SK-N-SH (cell line): ENCODE data around the gene GADL1. TPM values are rescaled to one million over a fixed set of nuclear protein-coding genes. Genes with fewer than 3 reads are reported as not detected.

Source experiments
- CTCF ChIA-PET: fragments of 300-600, 350-600 bp; formaldehyde crosslinking; extraction: SDS; loops from one replicate; lab custom pipeline; 2021; lab: Yijun Ruan, JAX
- POLR2A ChIA-PET: fragments of 350-600 bp; sonication (Branson Sonifier 250); formaldehyde crosslinking; extraction: SDS; loops from one replicate; lab custom pipeline; 2020; ENCODE audit warnings: antibody characterized with exemption, inconsistent platforms; lab: Yijun Ruan, JAX
- DNase-seq: peaks from one replicate; pipeline ENCODE4 v3.0.0; 2012
- H2AFZ ChIP-seq: fragments of 200-600 bp; sonication (generic); 2 replicates; pipeline ENCODE4 v1.8.1; 2016; ENCODE audit warnings: antibody characterized with exemption, mild to moderate bottlenecking, low read depth
- H3F3A ChIP-seq: fragments of 200-600 bp; sonication (generic); replicated peaks from 2 replicates; pipeline ENCODE3; 2016; ENCODE audit warnings: antibody characterized with exemption, mild to moderate bottlenecking; ENCODE audit not compliant: insufficient read depth
- H3K27ac ChIP-seq, 2 experiments: fragments of 200-500 bp in 1 of 2; fragments of 200-600 bp in 1 of 2; sonication (Bioruptor generic) in 1 of 2; sonication (generic), shearing (Covaris generic) in 1 of 2; 2 replicates each; pipeline versions ENCODE4 v1.5.1 to v1.6.1; 2014 to 2016; ENCODE audit warnings: low read depth in 2 of 2, inconsistent platforms in 1 of 2, low read length in 1 of 2, mild to moderate bottlenecking in 1 of 2, mixed read lengths in 1 of 2
- H3K27me3 ChIP-seq: fragments of 200-600 bp; sonication (generic), shearing (Covaris generic); 2 replicates; pipeline ENCODE4 v1.6.1; 2016; ENCODE audit warnings: mixed run types; ENCODE audit not compliant: insufficient read depth
- H3K36me3 ChIP-seq, 2 experiments: fragments of 200-500 bp in 1 of 2; fragments of 200-600 bp in 1 of 2; sonication (Bioruptor generic) in 1 of 2; sonication (generic) in 1 of 2; replicated peaks in 1 of 2; 2 replicates each; pipeline versions ENCODE3 to v1.5.1; 2014 to 2016; ENCODE audit warnings: low read length in 1 of 2, mild to moderate bottlenecking in 1 of 2; ENCODE audit not compliant: insufficient read depth in 2 of 2, control insufficient read depth in 1 of 2
- H3K4me1 ChIP-seq, 2 experiments: fragments of 200-500 bp in 1 of 2; fragments of 200-600 bp in 1 of 2; sonication (Bioruptor generic) in 1 of 2; sonication (generic), shearing (Covaris generic) in 1 of 2; 2 replicates each; pipeline versions ENCODE4 v1.5.1 to v1.6.1; 2014 to 2016; ENCODE audit warnings: low read depth in 1 of 2, low read length in 1 of 2, mixed run types in 1 of 2; ENCODE audit not compliant: insufficient read depth in 2 of 2, control insufficient read depth in 1 of 2
- H3K4me2 ChIP-seq: fragments of 200-600 bp; sonication (generic), shearing (Covaris generic); 2 replicates; pipeline ENCODE4 v1.6.1; 2017; ENCODE audit warnings: mixed run types
- H3K4me3 ChIP-seq, 2 experiments: fragments of 200-500 bp in 1 of 2; fragments of 200-600 bp in 1 of 2; sonication (Bioruptor generic) in 1 of 2; sonication (generic), shearing (Covaris generic) in 1 of 2; 2 replicates each; pipeline versions ENCODE4 v1.5.1 to v1.8.1; 2014 to 2016; ENCODE audit warnings: low read depth in 2 of 2, inconsistent platforms in 1 of 2, low read length in 1 of 2, mild to moderate bottlenecking in 1 of 2, mixed read lengths in 1 of 2, moderate library complexity in 1 of 2
- H3K79me2 ChIP-seq: fragments of 200-600 bp; sonication (generic); 2 replicates; pipeline ENCODE4 v1.8.1; 2017; ENCODE audit warnings: mild to moderate bottlenecking; ENCODE audit not compliant: insufficient read depth
- H3K9ac ChIP-seq: fragments of 200-600 bp; sonication (generic); 2 replicates; pipeline ENCODE4 v1.6.1; 2017; ENCODE audit warnings: mixed run types
- H3K9me2 ChIP-seq: fragments of 200-600 bp; sonication (generic); 2 replicates; pipeline ENCODE4 v1.6.1; 2017; ENCODE audit warnings: mixed run types
- H3K9me3 ChIP-seq: fragments of 200-600 bp; sonication (generic); 2 replicates; pipeline ENCODE4 v1.6.1; 2017; ENCODE audit warnings: mixed run types, mild to moderate bottlenecking, moderate library complexity
- H4K20me1 ChIP-seq: fragments of 200-600 bp; sonication (generic); 2 replicates; pipeline ENCODE4 v1.6.1; 2017; ENCODE audit warnings: mild to moderate bottlenecking, mixed run types; ENCODE audit not compliant: insufficient read depth
- CHD2 ChIP-seq: fragments of 150-350 bp; IDR thresholded peaks from 2 replicates; pipeline ENCODE4 v1.6.1; 2018; ENCODE audit warnings: low read length; ENCODE audit not compliant: partially characterized antibody
- FOXJ3 ChIP-seq: sonication (generic); formaldehyde crosslinking; IDR thresholded peaks from 2 replicates; pipeline ENCODE4 v1.5.1; 2020; ENCODE audit warnings: mild to moderate bottlenecking, missing genetic modification reagents
- GABPA ChIP-seq: IDR thresholded peaks from 2 replicates; pipeline ENCODE4 v1.4.0; 2012; ENCODE audit warnings: low read depth, mild to moderate bottlenecking
- GATA2 ChIP-seq: sonication (generic); formaldehyde crosslinking; IDR thresholded peaks from 2 replicates; pipeline ENCODE4 v1.5.0; 2020; ENCODE audit warnings: mild to moderate bottlenecking, missing genetic modification reagents
- JUND ChIP-seq: IDR thresholded peaks from 2 replicates; pipeline ENCODE4 v1.4.0; 2012
- RAD21 ChIP-seq: IDR thresholded peaks from 2 replicates; pipeline ENCODE4 v1.6.1; 2012; ENCODE audit warnings: mild to moderate bottlenecking, low read length
- REST ChIP-seq: IDR thresholded peaks from 2 replicates; pipeline ENCODE4 v1.6.1; 2012; ENCODE audit warnings: mild to moderate bottlenecking, low read depth, low read length, moderate library complexity
- TAF1 ChIP-seq: IDR thresholded peaks from 2 replicates; pipeline ENCODE4 v1.6.1; 2012; ENCODE audit warnings: low read depth, mild to moderate bottlenecking, low read length, moderate library complexity, borderline replicate concordance
- TCF12 ChIP-seq: IDR thresholded peaks from 2 replicates; pipeline ENCODE4 v1.4.0; 2012
- TEAD4 ChIP-seq: IDR thresholded peaks from 2 replicates; pipeline ENCODE4 v1.4.0; 2012; ENCODE audit warnings: mild to moderate bottlenecking, borderline replicate concordance; ENCODE audit not compliant: insufficient read depth
- USF1 ChIP-seq: IDR thresholded peaks from 2 replicates; pipeline ENCODE4 v1.4.0; 2012; ENCODE audit warnings: low read depth, borderline replicate concordance
- WGBS: methylation state at CpG from one replicate; pipeline ENCODE4 v1.1.6; 2017; ENCODE audit warnings: low lambda C conversion rate; 5-methylcytosine and 5-hydroxymethylcytosine counted together
- polyA plus RNA-seq, 3 experiments: library from polyadenylated mRNA; depleted of rRNA; stranded (reverse); fragments of >200 nt; gene quantifications; 2 replicates each; pipeline ENCODE4 v1.2.3, GENCODE V29; 2012

GADL1 gene
- polyA plus RNA-seq, 1 of the 3 experiments (the other 2 are of a cell fraction) = not detected

- ChIA-PET CTCF (interaction anchor here (0.7 kb wide), 1 partner anchor 9 kb away, joined by 3 read pairs; no protein-coding TSS in a partner anchor), POLR2A (no interaction called here)
- Histone ChIP-seq H3K4me2 (peak overlapping the region; percentile 53), H4K20me1 (no peaks in the 10 kb centered on the region), H3K9ac (no peak overlapping the region), H3K79me2 (no peaks in the 10 kb centered on the region), H3F3A (no peaks in the 10 kb centered on the region), H3K27ac (no peak overlapping the region), H2AFZ (0 out of 2 replicates have a peak overlapping the region, but pooled peaks have one; percentile 57), H3K9me3 (no peaks in the 10 kb centered on the region), H3K9me2 (no peaks in the 10 kb centered on the region), H3K36me3 (no peaks in the 10 kb centered on the region), H3K27me3 (no peaks in the 10 kb centered on the region), H3K4me3 (no peak overlapping the region), H3K4me1 (peaks cover 0 to 11% of the 10 kb centered on the region in 2 experiments; a peak in 1 of 4 replicates)
- DNase-seq = no peak
- TF ChIP-seq USF1 = no peak
- TF ChIP-seq TCF12 = peak; percentile 36
- peak; percentile 10; the same call in 1 of the 2 replicates for TF ChIP-seq JUND
- WGBS = 78% methylated on average over 5 of the region's 5 CpGs
Observed at GRCh38 chr3:30720586-30721313, 173.7 kb downstream of the GADL1 start.

GRCh38 chr3:30719536-30719935, 174.9 kb downstream of the GADL1 start:
- POLR2A ChIA-PET = no interaction called here
- CTCF ChIA-PET = interaction anchor here (1.0 kb wide), 1 partner anchor 26 kb away, joined by 3 read pairs; no protein-coding TSS in a partner anchor
- peaks cover 0 to 11% of the 10 kb centered on the region in 2 experiments; a peak in 1 of 4 replicates for H3K4me1 ChIP-seq
- H3K4me3 ChIP-seq = no peak overlapping the region
- no peaks in the 10 kb centered on the region for H3K36me3 ChIP-seq
- H2AFZ ChIP-seq = no peak overlapping the region
- no peaks in the 10 kb centered on the region for H3K9me2 ChIP-seq
- no peak overlapping the region for H3K9ac ChIP-seq
- WGBS = 92% methylated on average over 3 of the region's 3 CpGs
- no peak for TF ChIP-seq FOXJ3 (CRISPR knock-in tag)
- TF ChIP-seq GABPA = no peak
- no peaks in the 10 kb centered on the region for H3K9me3 ChIP-seq
- H3K79me2 ChIP-seq = no peaks in the 10 kb centered on the region
- H3K27me3 ChIP-seq = no peaks in the 10 kb centered on the region
- H3K4me2 ChIP-seq = no peak overlapping the region
- no peak overlapping the region for H3K27ac ChIP-seq
- no peaks in the 10 kb centered on the region for H4K20me1 ChIP-seq
- no peaks in the 10 kb centered on the region for H3F3A ChIP-seq
- no peak for DNase-seq

GRCh38 chr3:30713885-30714503, 180.5 kb downstream of the GADL1 start:
- Histone ChIP-seq H3K4me3 (no peak overlapping the region), H3K4me2 (no peak overlapping the region), H3K9me3 (no peaks in the 10 kb centered on the region), H4K20me1 (no peaks in the 10 kb centered on the region), H3K27ac (no peak overlapping the region), H2AFZ (no peak overlapping the region), H3K36me3 (no peaks in the 10 kb centered on the region), H3K27me3 (no peaks in the 10 kb centered on the region), H3K9ac (no peak overlapping the region), H3K79me2 (no peaks in the 10 kb centered on the region), H3K4me1 (no peaks in the 10 kb centered on the region), H3F3A (no peaks in the 10 kb centered on the region), H3K9me2 (no peaks in the 10 kb centered on the region)
- TF ChIP-seq FOXJ3 (CRISPR knock-in tag) = no peak
- no peak for TF ChIP-seq CHD2
- TF ChIP-seq RAD21 = no peak
- no peak for TF ChIP-seq REST
- no peak for TF ChIP-seq GATA2 (CRISPR knock-in tag)
- no peak for TF ChIP-seq TAF1
- no peak for TF ChIP-seq TEAD4
- ChIA-PET POLR2A (no interaction called here), CTCF (interaction anchor here (0.6 to 1.5 kb wide), 3 partner anchors 10 to 123 kb away, joined by 3 to 5 read pairs (median 3); no protein-coding TSS in a partner anchor)
- DNase-seq = no peak
- WGBS = no CpG with 5 or more reads among the region's 3 CpGs
